Gastrocnemius medialis (tissue), 4 donors: Measurements from ENCODE around the gene PTP4A1. TPM values are rescaled to one million over a fixed set of nuclear protein-coding genes. Genes with fewer than 3 reads are reported as not detected.

Experiments
- ATAC-seq, 2 donors: fragments of 150-250 bp; one replicate each; pipeline ENCODE4 v1.9.1; 2016
- DNase-seq, 2 donors: peaks; one replicate each; pipeline ENCODE4 v3.0.0-alpha.2; 2019
- H3K27ac ChIP-seq, 4 donors: fragments of 200-600 bp; sonication (generic); 1 replicate in 1 of 4; 2 replicates in 3 of 4; pipeline ENCODE4 v1.5.1; 2016 to 2018; ENCODE audit warnings: mild to moderate bottlenecking in 2 of 4, moderate library complexity in 1 of 4
- H3K27me3 ChIP-seq, 3 donors: fragments of 200-600 bp; sonication (generic) in 2 of 3; 1 replicate in 1 of 3; 2 replicates in 2 of 3; pipeline versions ENCODE4 v1.5.1 to v1.6.0; 2016 to 2019; ENCODE audit warnings: mild to moderate bottlenecking in 1 of 3, moderate library complexity in 1 of 3
- H3K36me3 ChIP-seq, 2 donors: fragments of 200-600 bp; sonication (generic) in 1 of 2; one replicate each; pipeline ENCODE4 v1.5.1; 2017 to 2018
- H3K4me1 ChIP-seq, 2 donors: fragments of 200-600 bp; sonication (generic) in 1 of 2; one replicate each; pipeline ENCODE4 v1.5.1; 2016 to 2017; ENCODE audit warnings: mild to moderate bottlenecking in 2 of 2
- H3K4me3 ChIP-seq, 4 donors: fragments of 200-600 bp; sonication (generic) in 3 of 4; 1 replicate in 1 of 4; 2 replicates in 3 of 4; pipeline ENCODE4 v1.5.1; 2016 to 2019; ENCODE audit warnings: mild to moderate bottlenecking in 2 of 4
- H3K9me3 ChIP-seq, 3 donors: fragments of 200-600 bp; sonication (generic) in 2 of 3; 1 replicate in 1 of 3; 2 replicates in 2 of 3; pipeline ENCODE4 v1.5.1; 2016 to 2019
- CTCF ChIP-seq, 5 experiments: fragments of 450-650 bp in 3 of 5; fragments of 200-600 bp in 2 of 5; sonication (generic) in 2 of 5; IDR thresholded peaks in 4 of 5; conservative IDR thresholded peaks in 1 of 5; 1 replicate in 4 of 5; 2 replicates in 1 of 5; pipeline ENCODE4 v1.5.1; 2016 to 2019; ENCODE audit warnings: antibody characterized with exemption in 5 of 5, mild to moderate bottlenecking in 3 of 5, moderate library complexity in 3 of 5
- POLR2A ChIP-seq, 2 donors: fragments of 450-650 bp; IDR thresholded peaks; one replicate each; pipeline ENCODE4 v1.6.1; 2017; ENCODE audit warnings: antibody characterized with exemption in 2 of 2, mild to moderate bottlenecking in 2 of 2, moderate library complexity in 2 of 2
- in situ Hi-C, 4 donors: fragments of 200-750 bp; cut with MboI; loops; one replicate each; pipeline versions ENCODE4 v1.15.0 to v1.8.0; 2017; ENCODE audit warnings: low sequenced_read_pairs in 4 of 4
- intact Hi-C: fragments of 100-400 bp; cut with DNase I; formaldehyde crosslinking; loops from one replicate; pipeline ENCODE4 v1.15.1; 2023; ENCODE audit warnings: low total_unique reads
- total RNA-seq, 4 donors: library from RNA; depleted of rRNA; stranded (reverse); fragments of >200 nt; gene quantifications; one replicate each; pipeline versions ENCODE4 v1.1.0 to v1.2.3, GENCODE V29; 2016

The PTP4A1 gene
- total RNA-seq, 4 donors from 2014 or later = 30.6 to 256 (median 90.8) TPM

- Histone ChIP-seq H3K27me3 (no peaks in the 10 kb centered on the region), H3K4me1 (no peaks in the 10 kb centered on the region), H3K27ac (no peak overlapping the region), H3K9me3 (no peaks in the 10 kb centered on the region), H3K36me3 (no peaks in the 10 kb centered on the region), H3K4me3 (no peak overlapping the region)
- ATAC-seq (no peak), DNase-seq (no peak)
- intact Hi-C loops (no loop called here), in situ Hi-C loops (no loop called here)
- no peak for TF ChIP-seq CTCF (IDR thresholded peaks at IDR 0.05 in 4 of 5, conservative IDR thresholded peaks at IDR 0.05 in 1 of 5)
- no peak for TF ChIP-seq POLR2A (IDR thresholded peaks at IDR 0.05)
Observed at GRCh38 chr6:63610944-63611343, 38.7 kb downstream of the PTP4A1 start.

GRCh38 chr6:63611560-63611959, 39.3 kb downstream of the PTP4A1 start:
- TF ChIP-seq CTCF (IDR thresholded peaks at IDR 0.05 in 4 of 5, conservative IDR thresholded peaks at IDR 0.05 in 1 of 5) = no peak
- H3K4me1 ChIP-seq = no peaks in the 10 kb centered on the region
- no peaks in the 10 kb centered on the region for H3K27me3 ChIP-seq
- DNase-seq (no peak), ATAC-seq (no peak)
- H3K36me3 ChIP-seq = no peaks in the 10 kb centered on the region
- H3K4me3 ChIP-seq = no peak overlapping the region
- in situ Hi-C loops = no loop called here
- intact Hi-C loops = no loop called here
- H3K9me3 ChIP-seq = no peaks in the 10 kb centered on the region
- no peak overlapping the region for H3K27ac ChIP-seq

- H3K4me1 ChIP-seq = no peaks in the 10 kb centered on the region
- no peaks in the 10 kb centered on the region for H3K27me3 ChIP-seq
- TF ChIP-seq CTCF (IDR thresholded peaks at IDR 0.05 in 4 of 5, conservative IDR thresholded peaks at IDR 0.05 in 1 of 5) (no peak), POLR2A (IDR thresholded peaks at IDR 0.05) (no peak)
- ATAC-seq (no peak), DNase-seq (no peak)
- no peak overlapping the region for H3K4me3 ChIP-seq
- in situ Hi-C loops (no loop called here), intact Hi-C loops (no loop called here)
- no peaks in the 10 kb centered on the region for H3K36me3 ChIP-seq
- no peaks in the 10 kb centered on the region for H3K9me3 ChIP-seq
- no peak overlapping the region for H3K27ac ChIP-seq
Observed at GRCh38 chr6:63615590-63615989, 43.3 kb downstream of the PTP4A1 start.

Other genes with a start within 250 kb of the PTP4A1 start
- gene PHF3, start 63.3 kb downstream of the PTP4A1 start, total RNA-seq = 10 to 100 TPM; 49.4 to 73.1 (median 61.9) TPM